Dendritic cell treated with granulocyte-macrophage colony-stimulating factor and Interleukin-4, amounts not matched to agents 40 ng/mL and 50 ng/mL, for 4 days (primary cell): ENCODE measurements around the gene VEGFB.

ENCODE experiments used
- H3K27ac Mint-ChIP-seq: one replicate; pipeline ENCODE4 v1.8.0; 2022; ENCODE audit warnings: mild to moderate bottlenecking, mixed read lengths
- H3K27me3 Mint-ChIP-seq: one replicate; pipeline ENCODE4 v1.8.0; 2022; ENCODE audit warnings: mild to moderate bottlenecking, mixed read lengths
- H3K36me3 Mint-ChIP-seq: one replicate; pipeline ENCODE4 v1.8.0; 2022; ENCODE audit warnings: low read depth, mixed read lengths
- H3K4me1 Mint-ChIP-seq: one replicate; pipeline ENCODE4 v1.8.0; 2022; ENCODE audit warnings: low read depth, mixed read lengths
- H3K4me3 Mint-ChIP-seq: one replicate; pipeline ENCODE4 v1.8.0; 2022; ENCODE audit warnings: mild to moderate bottlenecking, moderate library complexity, mixed read lengths
- H3K9me3 Mint-ChIP-seq: one replicate; pipeline ENCODE4 v1.8.0; 2022; ENCODE audit warnings: mixed read lengths
- intact Hi-C: fragments of 100-400 bp; cut with micrococcal nuclease; formaldehyde crosslinking; loops from one replicate; pipeline ENCODE4 v1.15.0; 2022

Gene VEGFB

GRCh38 chr11:64230985-64231365 is 3.4 kb upstream of the VEGFB start:
- H3K4me1 Mint-ChIP-seq = peaks cover 80% of the 10 kb centered on the region
- peak overlapping the region; percentile 92 for H3K27ac Mint-ChIP-seq
- H3K27me3 Mint-ChIP-seq = no peaks in the 10 kb centered on the region
- intact Hi-C loops = loop anchor here (2.0 kb wide), 1 partner anchor 16 kb away; the partner anchor contains the start of gene PPP1R14B
- H3K36me3 Mint-ChIP-seq = peaks cover 45% of the 10 kb centered on the region
- H3K9me3 Mint-ChIP-seq = no peaks in the 10 kb centered on the region
- peak overlapping the region; percentile 93 for H3K4me3 Mint-ChIP-seq

- H3K4me1 Mint-ChIP-seq = peaks cover 84% of the 10 kb centered on the region
These were observed 2.8 kb upstream of the VEGFB start for GRCh38 chr11:64231546-64231945.

GRCh38 chr11:64232182-64232966 is 2.0 kb upstream of the VEGFB start:
- intact Hi-C loops = no loop called here
- H3K27ac Mint-ChIP-seq = peak overlapping the region; percentile 92
- H3K27me3 Mint-ChIP-seq = no peaks in the 10 kb centered on the region
- peaks cover 59% of the 10 kb centered on the region for H3K36me3 Mint-ChIP-seq
- H3K4me1 Mint-ChIP-seq = peaks cover 84% of the 10 kb centered on the region
- H3K9me3 Mint-ChIP-seq = no peaks in the 10 kb centered on the region
- no peak overlapping the region for H3K4me3 Mint-ChIP-seq

More at GRCh38 chr11:64231546-64231945, 2.8 kb upstream of the VEGFB start:
- Mint-ChIP-seq H3K9me3 (no peaks in the 10 kb centered on the region), H3K36me3 (peaks cover 50% of the 10 kb centered on the region), H3K27ac (peak overlapping the region; percentile 92), H3K27me3 (no peaks in the 10 kb centered on the region), H3K4me3 (peak overlapping the region; percentile 93)
- intact Hi-C loops = loop anchor here (2.0 kb wide), 1 partner anchor 15 kb away; the partner anchor contains the start of gene PPP1R14B

GRCh38 chr11:64232967-64233315 is 1.4 kb upstream of the VEGFB start:
- H3K36me3 Mint-ChIP-seq = peaks cover 64% of the 10 kb centered on the region
- H3K9me3 Mint-ChIP-seq = no peaks in the 10 kb centered on the region
- H3K4me1 Mint-ChIP-seq = peaks cover 84% of the 10 kb centered on the region
- H3K4me3 Mint-ChIP-seq = no peak overlapping the region
- H3K27me3 Mint-ChIP-seq = no peaks in the 10 kb centered on the region
- intact Hi-C loops = no loop called here
- H3K27ac Mint-ChIP-seq = no peak overlapping the region

GRCh38 chr11:64234647-64235379 is 429 bp downstream of the VEGFB start:
- H3K36me3 Mint-ChIP-seq = peaks cover 71% of the 10 kb centered on the region
- intact Hi-C loops = no loop called here
- peaks cover 84% of the 10 kb centered on the region for H3K4me1 Mint-ChIP-seq
- H3K9me3 Mint-ChIP-seq = no peaks in the 10 kb centered on the region
- H3K4me3 Mint-ChIP-seq = peak overlapping the region; percentile 88
- peak overlapping the region; percentile 57 for H3K27ac Mint-ChIP-seq
- H3K27me3 Mint-ChIP-seq = no peaks in the 10 kb centered on the region

GRCh38 chr11:64235437-64236161 is 1.2 kb downstream of the VEGFB start:
- intact Hi-C loops = no loop called here
- Mint-ChIP-seq H3K36me3 (peaks cover 66% of the 10 kb centered on the region), H3K27ac (peak overlapping the region; percentile 57), H3K4me3 (peak overlapping the region; percentile 88), H3K9me3 (no peaks in the 10 kb centered on the region), H3K4me1 (peaks cover 87% of the 10 kb centered on the region), H3K27me3 (no peaks in the 10 kb centered on the region)

- Mint-ChIP-seq H3K27me3 (no peaks in the 10 kb centered on the region), H3K36me3 (peaks cover 67% of the 10 kb centered on the region), H3K4me3 (peak overlapping the region; percentile 17), H3K27ac (peak overlapping the region; percentile 99), H3K4me1 (peaks cover 78% of the 10 kb centered on the region), H3K9me3 (no peaks in the 10 kb centered on the region)
- intact Hi-C loops = no loop called here
These were observed 3.1 kb downstream of the VEGFB start for GRCh38 chr11:64237484-64237951.

- H3K4me3 Mint-ChIP-seq = no peak overlapping the region
- no peaks in the 10 kb centered on the region for H3K27me3 Mint-ChIP-seq
- no peaks in the 10 kb centered on the region for H3K9me3 Mint-ChIP-seq
- H3K4me1 Mint-ChIP-seq = peaks cover 79% of the 10 kb centered on the region
- H3K36me3 Mint-ChIP-seq = peaks cover 69% of the 10 kb centered on the region
- intact Hi-C loops = no loop called here
- H3K27ac Mint-ChIP-seq = peak overlapping the region; percentile 99
These were observed 3.7 kb downstream of the VEGFB start for GRCh38 chr11:64238076-64238475.

GRCh38 chr11:64238999-64239398 is 4.6 kb downstream of the VEGFB start:
- Mint-ChIP-seq H3K27me3 (no peaks in the 10 kb centered on the region), H3K4me3 (peak overlapping the region; percentile 20), H3K36me3 (peaks cover 78% of the 10 kb centered on the region), H3K4me1 (peaks cover 81% of the 10 kb centered on the region), H3K9me3 (no peaks in the 10 kb centered on the region), H3K27ac (peak overlapping the region; percentile 99)
- intact Hi-C loops = no loop called here

GRCh38 chr11:64239662-64240434 is 5.5 kb downstream of the VEGFB start:
- intact Hi-C loops = loop anchor here (1.0 to 2.0 kb wide), 3 partner anchors 14 to 65 kb away; partner anchors contain the start of genes ESRRA, NUDT22 and TRPT1
- H3K36me3 Mint-ChIP-seq = peaks cover 86% of the 10 kb centered on the region
- H3K4me1 Mint-ChIP-seq = peaks cover 83% of the 10 kb centered on the region
- peak overlapping the region; percentile 83 for H3K4me3 Mint-ChIP-seq
- no peaks in the 10 kb centered on the region for H3K9me3 Mint-ChIP-seq
- H3K27ac Mint-ChIP-seq = peak overlapping the region; percentile 99
- H3K27me3 Mint-ChIP-seq = no peaks in the 10 kb centered on the region

GRCh38 chr11:64240435-64241240 is 6.3 kb downstream of the VEGFB start, which contains the start of gene FKBP2:
Gene FKBP2, plus strand, starts transcription at chr11:64241095. Its CDS starts 1,293 bp downstream, at chr11:64242388.
- H3K4me1 Mint-ChIP-seq = peaks cover 83% of the 10 kb centered on the region
- intact Hi-C loops = loop anchor here (1.0 to 2.0 kb wide), 3 partner anchors 14 to 65 kb away; partner anchors contain the start of genes ESRRA, NUDT22 and TRPT1
- H3K27ac Mint-ChIP-seq = peak within 1 kb of the TSS; percentile 99

GRCh38 chr11:64241241-64241490 is 6.8 kb downstream of the VEGFB start:
- H3K27me3 Mint-ChIP-seq = no peaks in the 10 kb centered on the region
- peak overlapping the region; percentile 83 for H3K4me3 Mint-ChIP-seq
- peak overlapping the region; percentile 99 for H3K27ac Mint-ChIP-seq
- no peaks in the 10 kb centered on the region for H3K9me3 Mint-ChIP-seq
- intact Hi-C loops = loop anchor here (2.0 kb wide), 1 partner anchor 30 kb away; no protein-coding TSS in a partner anchor
- peaks cover 85% of the 10 kb centered on the region for H3K36me3 Mint-ChIP-seq
- peaks cover 83% of the 10 kb centered on the region for H3K4me1 Mint-ChIP-seq

More at GRCh38 chr11:64240435-64241240, 6.3 kb downstream of the VEGFB start, which contains the start of gene FKBP2:
- peaks cover 85% of the 10 kb centered on the region for H3K36me3 Mint-ChIP-seq
- no peaks in the 10 kb centered on the region for H3K27me3 Mint-ChIP-seq
- H3K9me3 Mint-ChIP-seq = no peaks in the 10 kb centered on the region
- peak within 1 kb of the TSS; percentile 83 for H3K4me3 Mint-ChIP-seq
